Measurements from ENCODE around the gene ZNF423.

GRCh38 chr16:49658531-49658930 lies 197.4 kb downstream of the ZNF423 start:
- no peak for TF ChIP-seq CTCF (IDR thresholded peaks at IDR 0.05)
- TF ChIP-seq POLR2A (IDR thresholded peaks at IDR 0.05) = no peak
